H1 (cell line): ENCODE data around the gene NF1. TPM values are rescaled to one million over a fixed set of nuclear protein-coding genes. Genes with fewer than 3 reads are reported as not detected.

Experiments used
- CTCF ChIA-PET: fragments of 300-600 bp; sonication (Branson Sonifier 250); formaldehyde crosslinking; loops from one replicate; lab custom pipeline; 2021; ENCODE audit not compliant: partially characterized antibody; lab: Charles Lee
- POLR2A ChIA-PET: fragments of 300-600 bp; sonication (Branson Sonifier 250); formaldehyde crosslinking; loops from one replicate; lab custom pipeline; 2021; ENCODE audit warnings: inconsistent platforms; ENCODE audit not compliant: partially characterized antibody; lab: Charles Lee
- DNase-seq, 2 experiments: peaks; one replicate each; pipeline versions ENCODE4 v3.0.0 to v3.0.0-alpha.2; 2010 to 2022; ENCODE audit warnings: low spot score in 2 of 2, low read depth in 1 of 2, mixed read lengths in 1 of 2
- FAIRE-seq: peaks from 2 replicates; lab custom pipeline; 2011; peaks lifted over from hg19 to GRCh38; lab: Jason Lieb, UNC
- H2AFZ ChIP-seq: 2 replicates; pipeline ENCODE4 v1.8.1; 2012; ENCODE audit warnings: low read length, inconsistent platforms
- H2AK5ac ChIP-seq: 2 replicates; pipeline ENCODE4 v1.6.1; 2013; ENCODE audit warnings: low read depth, low read length
- H2BK120ac ChIP-seq: replicated peaks from 2 replicates; pipeline ENCODE3; 2013; ENCODE audit warnings: low read depth, low read length, inconsistent platforms
- H2BK12ac ChIP-seq: 2 replicates; pipeline ENCODE4 v1.6.1; 2013; ENCODE audit warnings: low read depth, low read length
- H2BK15ac ChIP-seq: 2 replicates; pipeline ENCODE4 v1.6.1; 2013; ENCODE audit warnings: low read length
- H2BK20ac ChIP-seq: 2 replicates; pipeline ENCODE4 v1.6.1; 2013; ENCODE audit warnings: low read length
- H2BK5ac ChIP-seq: 2 replicates; pipeline ENCODE4 v1.6.1; 2013; ENCODE audit warnings: low read depth, low read length
- H3K14ac ChIP-seq: 2 replicates; pipeline ENCODE4 v1.6.1; 2013; ENCODE audit warnings: inconsistent platforms; ENCODE audit not compliant: insufficient read length
- H3K18ac ChIP-seq: 2 replicates; pipeline ENCODE4 v1.6.1; 2013; ENCODE audit warnings: low read length; ENCODE audit errors: extremely low read depth
- H3K23ac ChIP-seq: 2 replicates; pipeline ENCODE4 v1.6.1; 2013; ENCODE audit warnings: inconsistent platforms; ENCODE audit not compliant: insufficient read length
- H3K23me2 ChIP-seq: 2 replicates; pipeline ENCODE4 v1.6.1; 2013; ENCODE audit warnings: low read depth, low read length
- H3K27ac ChIP-seq: 2 replicates; pipeline ENCODE4 v1.6.1; 2011; ENCODE audit warnings: low read depth, low read length, inconsistent platforms
- H3K27me3 ChIP-seq, 4 experiments: replicated peaks in 1 of 4; 1 replicate in 1 of 4; 2 replicates in 3 of 4; pipeline versions ENCODE4 v1.6.1 to v1.8.1; 2011 to 2013; ENCODE audit warnings: low read length in 3 of 4, mild to moderate bottlenecking in 3 of 4, inconsistent platforms in 2 of 4, mixed read lengths in 2 of 4, moderate library complexity in 1 of 4; ENCODE audit not compliant: control insufficient read depth in 3 of 4, insufficient read depth in 3 of 4; ENCODE audit errors: extremely low read depth in 1 of 4
- H3K36me3 ChIP-seq, 4 experiments: 2 replicates each; pipeline versions ENCODE4 v1.6.1 to v1.8.1; 2011 to 2013; ENCODE audit warnings: mild to moderate bottlenecking in 4 of 4, low read length in 3 of 4, moderate library complexity in 2 of 4, control low read depth in 1 of 4, inconsistent platforms in 1 of 4; ENCODE audit not compliant: insufficient read depth in 4 of 4, control insufficient read depth in 2 of 4
- H3K4ac ChIP-seq: replicated peaks from 2 replicates; pipeline ENCODE3; 2013; ENCODE audit warnings: low read length, low read depth, mixed read lengths, inconsistent platforms; ENCODE audit not compliant: insufficient read length
- H3K4me1 ChIP-seq, 4 experiments: replicated peaks in 1 of 4; 1 replicate in 1 of 4; 2 replicates in 3 of 4; pipeline versions ENCODE4 v1.6.1 to v1.8.1; 2011 to 2013; ENCODE audit warnings: low read length in 3 of 4, inconsistent platforms in 2 of 4, mixed read lengths in 1 of 4; ENCODE audit not compliant: insufficient read depth in 4 of 4, control insufficient read depth in 3 of 4
- H3K4me2 ChIP-seq, 2 experiments: 2 replicates each; pipeline versions ENCODE4 v1.6.1 to v1.8.1; 2011 to 2013; ENCODE audit warnings: low read depth in 2 of 2, low read length in 2 of 2, control low read depth in 1 of 2, inconsistent platforms in 1 of 2, mild to moderate bottlenecking in 1 of 2; ENCODE audit not compliant: insufficient read depth in 1 of 2
- H3K4me3 ChIP-seq, 4 experiments: fragments of 200-600, 300-600 bp in 1 of 4; sonication (generic), shearing (Covaris generic), sonication (Bioruptor Twin) in 1 of 4; 2 replicates each; pipeline versions ENCODE4 v1.5.1 to v1.8.1; 2011 to 2016; ENCODE audit warnings: low read length in 4 of 4, low read depth in 3 of 4, control low read depth in 2 of 4, inconsistent platforms in 2 of 4, mild to moderate bottlenecking in 2 of 4, mixed read lengths in 1 of 4, moderate library complexity in 1 of 4; ENCODE audit not compliant: insufficient read depth in 2 of 4; ENCODE audit errors: extremely low read depth in 1 of 4
- H3K56ac ChIP-seq: replicated peaks from 2 replicates; pipeline ENCODE3; 2013; ENCODE audit warnings: low read depth, mild to moderate bottlenecking, mixed read lengths, low read length, inconsistent platforms; ENCODE audit not compliant: insufficient read length
- H3K79me1 ChIP-seq: 2 replicates; pipeline ENCODE4 v1.6.1; 2013; ENCODE audit warnings: low read depth, low read length, control low read depth
- H3K79me2 ChIP-seq, 2 experiments: 2 replicates each; pipeline versions ENCODE4 v1.6.1 to v1.8.1; 2012 to 2013; ENCODE audit warnings: low read length in 2 of 2, mild to moderate bottlenecking in 2 of 2, inconsistent platforms in 1 of 2; ENCODE audit not compliant: insufficient read depth in 2 of 2, control insufficient read depth in 1 of 2
- H3K9ac ChIP-seq, 4 experiments: replicated peaks in 1 of 4; 1 replicate in 1 of 4; 2 replicates in 3 of 4; pipeline versions ENCODE4 v1.6.1 to v1.8.1; 2011 to 2013; ENCODE audit warnings: low read depth in 3 of 4, low read length in 3 of 4, control low read depth in 2 of 4, mild to moderate bottlenecking in 2 of 4, moderate library complexity in 2 of 4, inconsistent platforms in 1 of 4; ENCODE audit errors: extremely low read depth in 1 of 4
- H3K9me3 ChIP-seq, 2 experiments: 2 replicates each; pipeline versions ENCODE4 v1.6.1 to v1.8.1; 2012 to 2013; ENCODE audit warnings: mild to moderate bottlenecking in 2 of 2, moderate library complexity in 2 of 2, control low read depth in 1 of 2, inconsistent platforms in 1 of 2, low read depth in 1 of 2, low read length in 1 of 2, mixed read lengths in 1 of 2; ENCODE audit not compliant: insufficient read depth in 2 of 2
- H4K20me1 ChIP-seq, 2 experiments: replicated peaks in 1 of 2; 2 replicates each; pipeline versions ENCODE3 to v1.8.1; 2011 to 2013; ENCODE audit warnings: inconsistent platforms in 2 of 2, low read length in 2 of 2, mild to moderate bottlenecking in 1 of 2; ENCODE audit not compliant: insufficient read depth in 2 of 2, control insufficient read depth in 1 of 2
- H4K5ac ChIP-seq: 2 replicates; pipeline ENCODE4 v1.6.1; 2013; ENCODE audit warnings: low read length, low read depth, mixed read lengths, inconsistent platforms; ENCODE audit not compliant: insufficient read length
- H4K8ac ChIP-seq: 2 replicates; pipeline ENCODE4 v1.8.0; 2013; ENCODE audit warnings: mild to moderate bottlenecking, moderate library complexity, low read length, inconsistent platforms; ENCODE audit not compliant: insufficient read depth; ENCODE audit errors: extremely low read depth
- H4K91ac ChIP-seq: replicated peaks from 2 replicates; pipeline ENCODE3; 2013; ENCODE audit warnings: low read length, mixed read lengths, inconsistent platforms; ENCODE audit not compliant: insufficient read length
- BRCA1 ChIP-seq: IDR thresholded peaks from 2 replicates; pipeline ENCODE4 v1.6.1; 2012; ENCODE audit warnings: low read depth, low read length, improper control_type of control experiment
- JUN ChIP-seq: IDR thresholded peaks from 2 replicates; pipeline ENCODE4 v1.6.1; 2011; ENCODE audit warnings: low read depth, mild to moderate bottlenecking, improper control_type of control experiment, low read length
- MAFK ChIP-seq: IDR thresholded peaks from 2 replicates; pipeline ENCODE4 v1.6.1; 2012; ENCODE audit warnings: low read depth, mild to moderate bottlenecking, improper control_type of control experiment, low read length
- NANOG ChIP-seq: IDR thresholded peaks from 2 replicates; pipeline ENCODE4 v1.6.1; 2011; ENCODE audit warnings: low read length, low read depth, mild to moderate bottlenecking, inconsistent platforms; ENCODE audit not compliant: insufficient read depth, poor library complexity, severe bottlenecking
- SAP30 ChIP-seq: fragments of 300-600 bp; sonication (generic); IDR thresholded peaks from 2 replicates; pipeline ENCODE4 v1.7.1; 2012; ENCODE audit warnings: low read length, moderate library complexity, mild to moderate bottlenecking, inconsistent platforms; ENCODE audit not compliant: insufficient read depth, insufficient replicate concordance
- SIN3A ChIP-seq, 2 experiments: IDR thresholded peaks in 1 of 2; conservative IDR thresholded peaks in 1 of 2; 2 replicates each; pipeline ENCODE4 v1.6.1; 2011 to 2012; ENCODE audit warnings: low read length in 2 of 2, improper control_type of control experiment in 1 of 2, low read depth in 1 of 2, mild to moderate bottlenecking in 1 of 2
- USF2 ChIP-seq: IDR thresholded peaks from 2 replicates; pipeline ENCODE4 v1.6.1; 2011; ENCODE audit warnings: low read length, improper control_type of control experiment
- WGBS, 2 experiments: shearing (Covaris generic) in 1 of 2; methylation state at CpG; one replicate each; pipeline versions ENCODE4 v1.1.6 to v1.1.7; 2013 to 2015; ENCODE audit warnings: low lambda C conversion rate in 2 of 2, mixed read lengths in 2 of 2, inconsistent platforms in 1 of 2, low coverage in 1 of 2, missing lambda C conversion rate in 1 of 2; ENCODE audit not compliant: insufficient replicate concordance in 2 of 2, insufficient coverage in 1 of 2, insufficient read length in 1 of 2; ENCODE audit errors: extremely low coverage in 1 of 2, missing lambda C conversion rate in 1 of 2; 5-methylcytosine and 5-hydroxymethylcytosine counted together
- polyA plus RNA-seq, 7 experiments: library from polyadenylated mRNA; depleted of rRNA in 3 of 7; stranded (reverse) in 5 of 7; unstranded in 2 of 7; fragments of >200 nt in 5 of 7; fragments of 200-250 nt in 2 of 7; gene quantifications; 1 replicate in 5 of 7; 2 replicates in 1 of 7; 4 replicates in 1 of 7; pipeline versions ENCODE4 v1.2.1 to v1.2.3, GENCODE V29; 2011 to 2013; ENCODE audit warnings: missing spikeins in 2 of 7, mixed read lengths in 2 of 7
- total RNA-seq: library from RNA; stranded (reverse); fragmentation: NEBNext Ultra II Directional; extraction: Animal tissue kit (Norgen Biotek cat#: 25700); gene quantifications from 2 replicates; pipeline ENCODE4 v1.2.1, GENCODE V29; 2021

The NF1 gene
- total and polyA plus RNA-seq, 2 of the 8 experiments (the other 6 are each of a cell fraction or from before 2014, with no cell fraction given) = 19.3 to 29.6 TPM

DNA sequence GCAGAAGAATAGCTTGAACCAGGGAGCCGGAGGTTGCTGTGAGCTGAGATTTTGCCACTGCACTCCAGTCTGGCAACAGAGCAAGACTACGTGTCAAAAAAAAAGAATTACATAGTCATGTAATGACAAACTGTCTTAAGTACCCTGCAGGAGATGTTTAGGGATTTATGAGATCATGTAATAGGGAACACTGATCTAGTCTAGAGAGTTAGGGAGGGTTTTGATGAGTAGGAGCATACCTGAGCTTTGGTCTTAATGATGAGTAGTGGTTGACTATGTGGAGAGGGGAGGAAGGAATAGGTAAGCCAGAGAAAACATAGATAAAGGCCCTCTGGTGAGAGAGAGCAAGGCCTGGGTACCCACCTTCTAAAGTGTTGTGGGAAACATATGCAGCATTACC, 30.1 kb upstream of the NF1 start:
- H3K79me2 ChIP-seq = no peaks in the 10 kb centered on the region
- H3K36me3 ChIP-seq = no peaks in the 10 kb centered on the region
- H3K23ac ChIP-seq = no peak overlapping the region
- FAIRE-seq (no peak), DNase-seq (no peak)
- no peak overlapping the region for H3K56ac ChIP-seq
- H3K18ac ChIP-seq = no peak overlapping the region
- H3K27me3 ChIP-seq = no peaks in the 10 kb centered on the region
- no peak overlapping the region for H3K14ac ChIP-seq
- no peak overlapping the region for H2BK5ac ChIP-seq
- no peak overlapping the region for H2AFZ ChIP-seq
- no peak overlapping the region for H4K91ac ChIP-seq
- TF ChIP-seq SIN3A (conservative IDR thresholded peaks at IDR 0.05 in 1 of 2, IDR thresholded peaks at IDR 0.05 in 1 of 2; ENCODE audit: low read depth in 1 of 2, low read length in 2 of 2) = no peak
- TF ChIP-seq SAP30 = no peak
- no peak for TF ChIP-seq USF2
- TF ChIP-seq JUN = no peak
- TF ChIP-seq BRCA1 = no peak
- no peak for TF ChIP-seq NANOG
- no peak for TF ChIP-seq MAFK
- H3K4me3 ChIP-seq = no peak overlapping the region
- H4K8ac ChIP-seq = no peak overlapping the region
- no peak overlapping the region for H3K4ac ChIP-seq
- no peaks in the 10 kb centered on the region for H3K23me2 ChIP-seq
- no peak overlapping the region for H3K9ac ChIP-seq
- no peaks in the 10 kb centered on the region for H3K79me1 ChIP-seq
- no peak overlapping the region for H3K27ac ChIP-seq
- no peaks in the 10 kb centered on the region for H3K4me1 ChIP-seq
- no peak overlapping the region for H4K5ac ChIP-seq
- H2AK5ac ChIP-seq = no peak overlapping the region
- 100% methylated on average over 1 of the region's 2 CpGs; no CpG with 5 or more reads in 1 of the 2 experiments for WGBS, 2 experiments
- no peak overlapping the region for H2BK12ac ChIP-seq
- ChIA-PET CTCF (interaction anchor here (0.6 to 4.4 kb wide), 12 partner anchors 7 to 155 kb away, joined by 3 to 24 read pairs (median 4); no protein-coding TSS in a partner anchor), POLR2A (interaction anchor here (1.2 kb wide), 1 partner anchor 30 kb away, joined by 3 read pairs; the partner anchor contains the start of gene NF1)
- no peak overlapping the region for H3K4me2 ChIP-seq
- no peaks in the 10 kb centered on the region for H3K9me3 ChIP-seq
- no peak overlapping the region for H2BK120ac ChIP-seq
- H2BK15ac ChIP-seq = no peak overlapping the region
- H2BK20ac ChIP-seq = no peak overlapping the region
- no peaks in the 10 kb centered on the region for H4K20me1 ChIP-seq
